Measurements from ENCODE around the gene TTC23L. TPM values are rescaled to one million over a fixed set of nuclear protein-coding genes. Genes with fewer than 3 reads are reported as not detected.

The TTC23L gene
- total and polyA plus RNA-seq, 9 donors = 0.15 to 3.3 (median 0.48) TPM

- Histone ChIP-seq H3K27me3 (no peaks in the 10 kb centered on the region), H3K27ac (no peak overlapping the region), H3K36me3 (no peaks in the 10 kb centered on the region), H3K4me1 (ENCODE audit: insufficient read depth) (no peaks in the 10 kb centered on the region), H3K9me3 (no peaks in the 10 kb centered on the region), H3K4me3 (no peak overlapping the region)
- no peak for TF ChIP-seq CTCF (IDR thresholded peaks at IDR 0.05)
- TF ChIP-seq EP300 (IDR thresholded peaks at IDR 0.05) = no peak
- no peak for TF ChIP-seq POLR2A (IDR thresholded peaks at IDR 0.05)
- 77 to 88% (median 83%) methylated on average over 9 of the region's 9 CpGs for WGBS, 3 donors
- no peak for DNase-seq
- intact Hi-C loops (cut with DNase I) = no loop called here
Measured at GRCh38 chr5:34802834-34803563, 36.0 kb upstream of the TTC23L start.

GRCh38 chr5:34803974-34804732 is 34.8 kb upstream of the TTC23L start:
- intact Hi-C loops (cut with DNase I) = no loop called here
- no peaks in the 10 kb centered on the region for H3K27me3 ChIP-seq
- no peak overlapping the region for H3K27ac ChIP-seq
- 77 to 97% (median 97%) methylated on average over 4 of the region's 4 CpGs for WGBS, 3 donors
- no peak for DNase-seq
- no peaks in the 10 kb centered on the region for H3K36me3 ChIP-seq
- no peaks in the 10 kb centered on the region for H3K9me3 ChIP-seq
- no peak for TF ChIP-seq POLR2A (IDR thresholded peaks at IDR 0.05)
- no peak overlapping the region for H3K4me3 ChIP-seq
- H3K4me1 ChIP-seq (ENCODE audit: insufficient read depth) = no peaks in the 10 kb centered on the region

- H3K9me3 ChIP-seq = no peaks in the 10 kb centered on the region
- intact Hi-C loops (cut with DNase I) = no loop called here
- no peak overlapping the region for H3K27ac ChIP-seq
- WGBS, 3 donors = 87 to 95% (median 93%) methylated on average over 5 of the region's 5 CpGs
- no peak overlapping the region for H3K4me3 ChIP-seq
- no peaks in the 10 kb centered on the region for H3K36me3 ChIP-seq
- H3K4me1 ChIP-seq (ENCODE audit: insufficient read depth) = no peaks in the 10 kb centered on the region
- no peaks in the 10 kb centered on the region for H3K27me3 ChIP-seq
- TF ChIP-seq CTCF (IDR thresholded peaks at IDR 0.05) = no peak
- TF ChIP-seq POLR2A (IDR thresholded peaks at IDR 0.05) = no peak
- no peak for TF ChIP-seq EP300 (IDR thresholded peaks at IDR 0.05)
- no peak for DNase-seq
Measured at GRCh38 chr5:34804913-34805312, 34.1 kb upstream of the TTC23L start.

GRCh38 chr5:34806532-34806931 is 32.4 kb upstream of the TTC23L start:
- 93 to 97% (median 97%) methylated on average over 6 of the region's 6 CpGs for WGBS, 3 donors
- Histone ChIP-seq H3K36me3 (no peaks in the 10 kb centered on the region), H3K4me3 (no peak overlapping the region)

More at GRCh38 chr5:34806532-34806931, 32.4 kb upstream of the TTC23L start:
- intact Hi-C loops (cut with DNase I) = no loop called here
- H3K27me3 ChIP-seq = no peaks in the 10 kb centered on the region
- no peaks in the 10 kb centered on the region for H3K4me1 ChIP-seq (ENCODE audit: insufficient read depth)
- H3K9me3 ChIP-seq = no peaks in the 10 kb centered on the region
- H3K27ac ChIP-seq = no peak overlapping the region
- DNase-seq = no peak
- no peak for TF ChIP-seq POLR2A (IDR thresholded peaks at IDR 0.05)
- TF ChIP-seq CTCF (IDR thresholded peaks at IDR 0.05) = no peak
- TF ChIP-seq EP300 (IDR thresholded peaks at IDR 0.05) = no peak
